ENCODE results near the gene FHIT.

Gene FHIT

GRCh38 chr3:60206206-60206605, 1045.0 kb downstream of the FHIT start:
- H3K9me3 ChIP-seq (ENCODE audit: control insufficient read depth, low read length), result no peaks in the 10 kb centered on the region
- H3K27me3 ChIP-seq (replicated peaks; ENCODE audit: control insufficient read depth, insufficient read depth, low read length, poor library complexity, severe bottlenecking), result no peaks in the 10 kb centered on the region
- no peaks in the 10 kb centered on the region for H3K36me3 ChIP-seq (ENCODE audit: control insufficient read depth, insufficient read depth, low read length)
- H3K4me1 ChIP-seq (ENCODE audit: control insufficient read depth, insufficient read depth, low read length, poor library complexity, severe bottlenecking), result no peaks in the 10 kb centered on the region
- DNase-seq, result no peak
- no peak overlapping the region for H3K27ac ChIP-seq (ENCODE audit: insufficient read depth, low read length, poor library complexity, severe bottlenecking)
- no peak overlapping the region for H3K4me3 ChIP-seq (ENCODE audit: insufficient read depth, low read depth, low read length, poor library complexity, severe bottlenecking)

- Histone ChIP-seq H3K27me3 (replicated peaks; ENCODE audit: control insufficient read depth, insufficient read depth, low read length, poor library complexity, severe bottlenecking) (no peaks in the 10 kb centered on the region), H3K9me3 (ENCODE audit: control insufficient read depth, low read length) (no peaks in the 10 kb centered on the region), H3K36me3 (ENCODE audit: control insufficient read depth, insufficient read depth, low read length) (no peaks in the 10 kb centered on the region), H3K4me3 (ENCODE audit: insufficient read depth, low read depth, low read length, poor library complexity, severe bottlenecking) (no peak overlapping the region), H3K4me1 (ENCODE audit: control insufficient read depth, insufficient read depth, low read length, poor library complexity, severe bottlenecking) (no peaks in the 10 kb centered on the region), H3K27ac (ENCODE audit: insufficient read depth, low read length, poor library complexity, severe bottlenecking) (no peak overlapping the region)
- DNase-seq, result no peak
Measured at GRCh38 chr3:60202052-60202726, 1049.1 kb downstream of the FHIT start.

GRCh38 chr3:60199306-60199705, 1051.9 kb downstream of the FHIT start:
- Histone ChIP-seq H3K4me1 (ENCODE audit: control insufficient read depth, insufficient read depth, low read length, poor library complexity, severe bottlenecking) (no peaks in the 10 kb centered on the region), H3K27ac (ENCODE audit: insufficient read depth, low read length, poor library complexity, severe bottlenecking) (no peak overlapping the region), H3K9me3 (ENCODE audit: control insufficient read depth, low read length) (no peaks in the 10 kb centered on the region), H3K27me3 (replicated peaks; ENCODE audit: control insufficient read depth, insufficient read depth, low read length, poor library complexity, severe bottlenecking) (no peaks in the 10 kb centered on the region), H3K4me3 (ENCODE audit: insufficient read depth, low read depth, low read length, poor library complexity, severe bottlenecking) (no peak overlapping the region), H3K36me3 (ENCODE audit: control insufficient read depth, insufficient read depth, low read length) (no peaks in the 10 kb centered on the region)
- no peak for DNase-seq

- H3K9me3 ChIP-seq (ENCODE audit: control insufficient read depth, low read length), result no peaks in the 10 kb centered on the region
Measured at GRCh38 chr3:60198179-60198720, 1053.0 kb downstream of the FHIT start.

GRCh38 chr3:60192297-60193114, 1058.7 kb downstream of the FHIT start:
- no peak overlapping the region for H3K27ac ChIP-seq (ENCODE audit: insufficient read depth, low read length, poor library complexity, severe bottlenecking)
- no peak for DNase-seq
- H3K4me3 ChIP-seq (ENCODE audit: insufficient read depth, low read depth, low read length, poor library complexity, severe bottlenecking), result no peak overlapping the region
- H3K36me3 ChIP-seq (ENCODE audit: control insufficient read depth, insufficient read depth, low read length), result no peaks in the 10 kb centered on the region
- no peaks in the 10 kb centered on the region for H3K9me3 ChIP-seq (ENCODE audit: control insufficient read depth, low read length)
- no peaks in the 10 kb centered on the region for H3K4me1 ChIP-seq (ENCODE audit: control insufficient read depth, insufficient read depth, low read length, poor library complexity, severe bottlenecking)
- H3K27me3 ChIP-seq (replicated peaks; ENCODE audit: control insufficient read depth, insufficient read depth, low read length, poor library complexity, severe bottlenecking), result no peaks in the 10 kb centered on the region

More at GRCh38 chr3:60198179-60198720, 1053.0 kb downstream of the FHIT start:
- no peak for DNase-seq
- Histone ChIP-seq H3K36me3 (ENCODE audit: control insufficient read depth, insufficient read depth, low read length) (no peaks in the 10 kb centered on the region), H3K27ac (ENCODE audit: insufficient read depth, low read length, poor library complexity, severe bottlenecking) (no peak overlapping the region), H3K27me3 (replicated peaks; ENCODE audit: control insufficient read depth, insufficient read depth, low read length, poor library complexity, severe bottlenecking) (no peaks in the 10 kb centered on the region), H3K4me3 (ENCODE audit: insufficient read depth, low read depth, low read length, poor library complexity, severe bottlenecking) (no peak overlapping the region), H3K4me1 (ENCODE audit: control insufficient read depth, insufficient read depth, low read length, poor library complexity, severe bottlenecking) (no peaks in the 10 kb centered on the region)

GRCh38 chr3:60190073-60190472, 1061.2 kb downstream of the FHIT start:
- Histone ChIP-seq H3K27ac (ENCODE audit: insufficient read depth, low read length, poor library complexity, severe bottlenecking) (no peak overlapping the region), H3K36me3 (ENCODE audit: control insufficient read depth, insufficient read depth, low read length) (no peaks in the 10 kb centered on the region), H3K4me3 (ENCODE audit: insufficient read depth, low read depth, low read length, poor library complexity, severe bottlenecking) (no peak overlapping the region), H3K4me1 (ENCODE audit: control insufficient read depth, insufficient read depth, low read length, poor library complexity, severe bottlenecking) (no peaks in the 10 kb centered on the region), H3K9me3 (ENCODE audit: control insufficient read depth, low read length) (no peaks in the 10 kb centered on the region), H3K27me3 (replicated peaks; ENCODE audit: control insufficient read depth, insufficient read depth, low read length, poor library complexity, severe bottlenecking) (no peaks in the 10 kb centered on the region)
- DNase-seq, result no peak

GRCh38 chr3:60189304-60189703, 1061.9 kb downstream of the FHIT start:
- Histone ChIP-seq H3K4me3 (ENCODE audit: insufficient read depth, low read depth, low read length, poor library complexity, severe bottlenecking) (no peak overlapping the region), H3K27me3 (replicated peaks; ENCODE audit: control insufficient read depth, insufficient read depth, low read length, poor library complexity, severe bottlenecking) (no peaks in the 10 kb centered on the region), H3K9me3 (ENCODE audit: control insufficient read depth, low read length) (no peaks in the 10 kb centered on the region), H3K4me1 (ENCODE audit: control insufficient read depth, insufficient read depth, low read length, poor library complexity, severe bottlenecking) (no peaks in the 10 kb centered on the region), H3K27ac (ENCODE audit: insufficient read depth, low read length, poor library complexity, severe bottlenecking) (no peak overlapping the region), H3K36me3 (ENCODE audit: control insufficient read depth, insufficient read depth, low read length) (no peaks in the 10 kb centered on the region)
- DNase-seq, result no peak

- Histone ChIP-seq H3K4me1 (ENCODE audit: control insufficient read depth, insufficient read depth, low read length, poor library complexity, severe bottlenecking) (no peaks in the 10 kb centered on the region), H3K36me3 (ENCODE audit: control insufficient read depth, insufficient read depth, low read length) (no peaks in the 10 kb centered on the region), H3K27ac (ENCODE audit: insufficient read depth, low read length, poor library complexity, severe bottlenecking) (no peak overlapping the region), H3K9me3 (ENCODE audit: control insufficient read depth, low read length) (no peaks in the 10 kb centered on the region), H3K4me3 (ENCODE audit: insufficient read depth, low read depth, low read length, poor library complexity, severe bottlenecking) (no peak overlapping the region), H3K27me3 (replicated peaks; ENCODE audit: control insufficient read depth, insufficient read depth, low read length, poor library complexity, severe bottlenecking) (no peaks in the 10 kb centered on the region)
- DNase-seq, result no peak
Measured at GRCh38 chr3:60188803-60189202, 1062.4 kb downstream of the FHIT start.

- H3K4me3 ChIP-seq (ENCODE audit: insufficient read depth, low read depth, low read length, poor library complexity, severe bottlenecking), result no peak overlapping the region
- no peak overlapping the region for H3K27ac ChIP-seq (ENCODE audit: insufficient read depth, low read length, poor library complexity, severe bottlenecking)
- no peaks in the 10 kb centered on the region for H3K27me3 ChIP-seq (replicated peaks; ENCODE audit: control insufficient read depth, insufficient read depth, low read length, poor library complexity, severe bottlenecking)
- H3K36me3 ChIP-seq (ENCODE audit: control insufficient read depth, insufficient read depth, low read length), result no peaks in the 10 kb centered on the region
- H3K9me3 ChIP-seq (ENCODE audit: control insufficient read depth, low read length), result no peaks in the 10 kb centered on the region
- no peaks in the 10 kb centered on the region for H3K4me1 ChIP-seq (ENCODE audit: control insufficient read depth, insufficient read depth, low read length, poor library complexity, severe bottlenecking)
- no peak for DNase-seq
Measured at GRCh38 chr3:60187343-60187742, 1063.9 kb downstream of the FHIT start.

GRCh38 chr3:60186359-60186758, 1064.9 kb downstream of the FHIT start:
- Histone ChIP-seq H3K4me3 (ENCODE audit: insufficient read depth, low read depth, low read length, poor library complexity, severe bottlenecking) (no peak overlapping the region), H3K36me3 (ENCODE audit: control insufficient read depth, insufficient read depth, low read length) (no peaks in the 10 kb centered on the region), H3K9me3 (ENCODE audit: control insufficient read depth, low read length) (no peaks in the 10 kb centered on the region), H3K4me1 (ENCODE audit: control insufficient read depth, insufficient read depth, low read length, poor library complexity, severe bottlenecking) (no peaks in the 10 kb centered on the region), H3K27me3 (replicated peaks; ENCODE audit: control insufficient read depth, insufficient read depth, low read length, poor library complexity, severe bottlenecking) (no peaks in the 10 kb centered on the region), H3K27ac (ENCODE audit: insufficient read depth, low read length, poor library complexity, severe bottlenecking) (no peak overlapping the region)
- DNase-seq, result no peak
